NCI-H2107 treated with DMSO at 0.1 percent for 48 hours (cell line): ENCODE measurements around the gene RFT1.

Source experiments
- DNase-seq: peaks from one replicate; lab custom pipeline; 2025; ENCODE audit not compliant: unreplicated experiment; lab: John Stamatoyannopoulos, UW

RFT1 gene

GRCh38 chr3:53126601-53127000 is 3.6 kb downstream of the RFT1 start:
- DNase-seq = no peak

DNA sequence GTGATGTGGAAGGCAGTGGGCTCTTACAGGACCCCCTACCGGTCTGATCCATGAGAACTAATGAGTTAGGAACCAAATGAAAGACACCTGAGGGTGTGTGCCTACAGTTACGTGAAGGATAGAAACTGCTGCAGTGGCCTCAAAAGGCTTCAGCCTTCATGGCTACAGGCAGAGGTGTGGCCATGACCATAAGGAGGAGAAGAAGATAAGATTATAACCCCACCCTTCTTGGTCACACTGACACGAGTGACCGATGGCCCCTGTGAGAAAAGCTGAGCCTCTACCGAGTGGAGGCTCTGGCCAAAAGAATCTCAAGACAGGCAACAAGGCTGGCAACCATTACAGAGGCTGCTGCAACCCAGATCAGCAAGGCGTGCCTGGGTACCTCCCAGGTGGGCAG is 6.3 kb downstream of the RFT1 start:
- no peak for DNase-seq

DNA sequence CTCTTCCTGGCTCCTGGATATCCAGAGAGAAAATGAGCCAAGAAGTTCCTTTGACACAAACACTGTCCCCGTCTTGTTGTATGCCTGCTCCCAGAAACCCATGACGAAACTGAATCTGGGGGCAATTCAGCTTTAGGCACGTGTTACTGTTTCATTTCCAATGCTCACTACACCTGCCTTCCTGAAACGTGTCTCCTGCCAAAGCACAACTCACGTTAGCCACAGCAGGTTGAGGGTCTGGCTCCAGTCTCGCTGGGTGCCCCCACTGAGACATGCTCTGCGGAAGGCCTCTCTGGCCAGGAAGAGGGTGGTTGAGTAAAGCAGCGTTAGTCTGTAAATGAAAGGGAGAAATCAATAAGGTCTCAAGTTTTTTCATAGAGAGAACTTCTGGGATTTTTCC is 6.7 kb downstream of the RFT1 start:
- no peak for DNase-seq

DNA sequence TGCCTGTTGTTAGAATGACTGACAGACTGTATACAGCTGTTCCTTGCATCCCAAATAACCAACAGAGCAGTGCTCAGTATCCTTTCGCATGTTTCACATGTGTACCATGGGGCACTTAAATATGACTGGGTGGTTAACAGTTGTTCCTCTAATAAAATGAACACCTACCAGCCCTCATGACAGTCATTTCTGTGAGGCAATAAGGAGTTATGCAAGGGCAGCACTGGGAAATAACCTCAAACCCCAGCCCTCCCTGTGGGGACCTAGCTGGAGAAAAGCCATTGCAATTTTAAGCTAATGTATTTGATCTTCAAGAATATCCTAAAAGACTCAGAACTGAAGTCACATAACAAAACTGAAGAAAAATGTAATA is 7.3 kb downstream of the RFT1 start:
- DNase-seq = no peak

- DNase-seq = no peak
These were observed 7.8 kb downstream of the RFT1 start for GRCh38 chr3:53122255-53122932.

DNA sequence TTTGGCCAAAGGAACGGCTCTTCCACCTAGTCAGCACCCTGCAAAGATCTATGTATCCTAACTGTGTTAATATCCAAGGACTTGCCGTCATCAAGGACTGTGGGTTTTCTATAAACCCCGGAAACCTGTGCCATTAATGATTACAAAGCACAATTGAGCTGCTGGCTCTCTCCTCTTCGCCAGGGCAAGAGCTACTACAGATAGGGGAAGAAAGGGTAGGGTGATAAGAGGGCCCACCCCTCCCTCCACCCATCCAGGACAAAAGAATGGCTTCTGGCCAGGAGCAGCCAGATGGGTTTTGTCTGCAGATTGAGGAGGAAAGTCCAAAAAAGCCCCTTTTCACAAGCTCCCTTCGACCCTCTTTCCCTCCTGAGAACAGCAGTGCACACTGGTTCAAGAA is 9.9 kb downstream of the RFT1 start:
- no peak for DNase-seq

DNA sequence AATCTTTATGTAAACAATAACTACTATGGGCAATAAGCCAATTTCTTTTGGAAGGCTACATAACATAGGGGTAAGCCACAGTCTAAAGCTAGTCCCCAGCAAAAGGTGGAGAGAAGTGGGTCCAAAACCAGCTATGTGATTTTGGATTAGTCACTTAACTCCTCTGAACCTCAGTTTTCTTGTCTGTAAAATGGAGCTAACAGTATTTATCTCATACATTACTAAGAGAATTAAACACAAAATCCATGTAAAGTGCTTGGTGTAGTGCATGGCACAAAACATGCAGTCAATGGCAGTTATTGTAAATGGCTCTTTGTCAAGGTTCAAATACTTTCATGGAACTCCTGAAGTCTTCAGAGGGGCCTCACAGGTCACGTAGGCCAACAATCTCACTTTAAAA is 13.3 kb downstream of the RFT1 start:
- no peak for DNase-seq

DNA sequence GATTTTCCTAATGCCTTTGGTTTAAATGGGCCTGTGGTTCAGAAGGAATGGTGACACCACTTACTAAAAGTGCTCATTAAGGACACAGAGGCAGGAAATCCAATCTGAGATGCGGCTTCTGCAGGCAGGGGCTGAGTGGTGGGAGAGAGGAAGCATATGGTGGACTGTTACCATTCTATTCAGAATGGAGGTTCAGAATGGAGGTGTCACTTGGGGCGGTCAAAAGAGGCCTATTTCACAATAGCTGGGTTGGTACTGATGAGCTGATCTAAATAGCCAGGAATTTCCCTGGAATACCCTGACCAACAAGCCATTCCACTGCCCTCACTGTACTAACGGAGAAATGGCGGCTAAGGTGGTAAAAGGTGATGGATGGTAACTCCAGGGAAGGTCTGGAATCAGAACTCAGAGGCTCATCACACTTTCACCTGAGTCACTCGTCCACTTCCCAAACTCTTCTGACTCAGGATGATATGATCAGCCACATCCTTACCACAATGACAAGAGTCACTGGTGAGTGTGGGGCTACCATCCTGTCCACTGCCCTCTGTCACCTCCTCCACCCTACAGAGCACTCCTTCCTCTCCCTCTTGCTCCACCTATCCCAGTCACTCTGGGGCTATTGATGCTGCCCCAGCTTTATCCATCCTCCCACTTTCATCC is 15.7 kb downstream of the RFT1 start:
- no peak for DNase-seq

- peak; percentile 53 for DNase-seq
These were observed 16.2 kb downstream of the RFT1 start for GRCh38 chr3:53114011-53114400.

GRCh38 chr3:53113293-53114010 is 16.8 kb downstream of the RFT1 start:
- no peak for DNase-seq

GRCh38 chr3:53111822-53112221 is 18.4 kb downstream of the RFT1 start:
- DNase-seq = no peak

- peak; percentile 13 for DNase-seq
These were observed 20.1 kb downstream of the RFT1 start for GRCh38 chr3:53109891-53110771.

GRCh38 chr3:53109190-53109589 is 21.0 kb downstream of the RFT1 start:
- no peak for DNase-seq

GRCh38 chr3:53104762-53105161 is 25.5 kb downstream of the RFT1 start:
- no peak for DNase-seq

- DNase-seq = no peak
These were observed 26.6 kb downstream of the RFT1 start for GRCh38 chr3:53103397-53104296.

- no peak for DNase-seq
These were observed 27.6 kb downstream of the RFT1 start for GRCh38 chr3:53102601-53103147.

DNA sequence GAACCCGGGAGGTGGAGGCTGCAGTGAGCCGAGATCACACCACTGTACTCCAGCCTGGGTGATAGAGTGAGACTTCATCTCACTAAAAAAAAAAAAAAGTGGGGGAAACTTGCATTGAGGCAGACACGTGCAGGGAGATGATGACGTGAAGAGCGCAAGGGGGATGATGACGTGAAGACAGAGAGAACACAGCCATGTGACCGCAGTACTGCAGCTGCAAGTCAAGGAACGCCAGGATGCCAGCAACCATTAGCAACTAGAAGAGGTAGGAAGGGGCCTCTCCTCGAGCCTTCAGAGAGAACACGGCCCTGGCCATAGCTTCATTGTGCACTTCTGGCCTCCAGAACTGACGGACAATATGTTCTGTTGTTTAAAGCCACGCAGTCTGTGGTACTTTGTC is 28.3 kb downstream of the RFT1 start:
- no peak for DNase-seq

DNA sequence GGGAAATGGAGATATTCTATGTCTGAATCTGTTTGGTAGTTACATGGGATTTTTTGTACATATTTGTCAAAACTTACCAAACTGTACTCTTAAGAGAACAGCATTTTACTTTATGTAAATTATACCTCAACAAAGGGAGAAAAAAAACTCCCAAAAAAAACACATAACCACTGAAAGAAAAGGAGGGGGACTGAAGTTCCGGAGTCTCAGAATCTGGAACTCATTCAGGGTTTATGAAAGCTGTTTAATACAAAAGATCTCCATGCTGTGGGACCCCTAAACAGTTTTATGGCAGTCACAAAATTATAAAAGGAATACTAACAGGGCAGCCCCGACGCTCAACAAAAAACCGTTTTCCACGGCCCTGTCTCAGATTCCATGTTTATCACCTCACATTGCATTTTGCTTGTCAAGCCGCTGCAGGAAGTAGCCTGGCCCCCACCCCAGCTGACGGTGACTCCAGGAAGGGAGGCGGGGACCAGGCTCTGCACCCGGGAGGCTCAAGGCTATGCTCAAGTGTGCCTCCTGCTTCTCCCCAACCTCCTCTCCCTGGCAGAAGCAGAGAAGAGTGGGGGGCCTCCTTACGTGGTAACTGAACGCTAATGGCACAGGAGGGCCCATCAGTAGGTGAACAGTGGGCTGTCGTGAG is 29.3 kb downstream of the RFT1 start:
- no peak for DNase-seq

- no peak for DNase-seq
These were observed 32.3 kb downstream of the RFT1 start for GRCh38 chr3:53097887-53098286.

DNA sequence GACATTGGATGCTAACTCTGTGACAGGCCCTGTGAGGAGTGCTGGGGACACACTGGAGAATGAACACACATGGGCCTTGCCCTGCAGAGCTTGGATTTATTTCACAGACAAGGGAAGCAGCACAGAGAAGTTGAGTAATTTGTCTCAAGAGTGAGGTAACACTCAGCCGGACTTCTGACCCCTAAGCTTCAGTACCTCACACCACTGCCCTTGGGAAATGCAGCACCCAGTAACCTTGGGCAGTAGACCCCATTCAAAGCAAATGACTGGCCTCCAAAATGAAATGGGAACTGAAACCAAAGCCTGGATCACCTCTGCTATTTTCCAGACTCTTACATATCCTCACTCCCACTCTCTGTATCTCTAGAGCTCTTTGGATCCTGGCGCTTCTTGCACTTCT is 37.3 kb downstream of the RFT1 start:
- DNase-seq = no peak
